ENCODE measurements around the gene LARGE2. TPM values are rescaled to one million over a fixed set of nuclear protein-coding genes. Genes with fewer than 3 reads are reported as not detected.

Gene LARGE2
- total RNA-seq, 4 donors from 2014 or later: not detected

DNA sequence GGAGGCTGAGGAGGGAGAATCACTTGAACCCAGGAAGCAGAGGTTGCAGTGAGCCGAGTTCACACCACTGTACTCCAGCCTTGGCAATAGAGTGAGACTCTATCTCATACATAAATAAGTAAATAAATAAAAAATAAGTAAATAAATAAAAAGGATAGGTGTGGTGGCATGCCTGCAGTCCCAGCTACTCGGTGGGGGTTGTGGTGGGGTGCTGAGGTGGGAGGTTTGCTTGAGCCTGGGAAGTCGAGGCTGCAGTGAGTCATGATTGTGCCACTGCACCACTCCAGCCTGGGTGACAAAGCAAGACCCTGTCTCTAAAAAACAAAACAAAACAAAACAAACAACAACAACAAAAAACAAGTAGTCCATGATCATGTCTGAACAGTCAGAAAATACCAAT, 3.1 kb downstream of the LARGE2 start:
- TF ChIP-seq, protein P1, sequence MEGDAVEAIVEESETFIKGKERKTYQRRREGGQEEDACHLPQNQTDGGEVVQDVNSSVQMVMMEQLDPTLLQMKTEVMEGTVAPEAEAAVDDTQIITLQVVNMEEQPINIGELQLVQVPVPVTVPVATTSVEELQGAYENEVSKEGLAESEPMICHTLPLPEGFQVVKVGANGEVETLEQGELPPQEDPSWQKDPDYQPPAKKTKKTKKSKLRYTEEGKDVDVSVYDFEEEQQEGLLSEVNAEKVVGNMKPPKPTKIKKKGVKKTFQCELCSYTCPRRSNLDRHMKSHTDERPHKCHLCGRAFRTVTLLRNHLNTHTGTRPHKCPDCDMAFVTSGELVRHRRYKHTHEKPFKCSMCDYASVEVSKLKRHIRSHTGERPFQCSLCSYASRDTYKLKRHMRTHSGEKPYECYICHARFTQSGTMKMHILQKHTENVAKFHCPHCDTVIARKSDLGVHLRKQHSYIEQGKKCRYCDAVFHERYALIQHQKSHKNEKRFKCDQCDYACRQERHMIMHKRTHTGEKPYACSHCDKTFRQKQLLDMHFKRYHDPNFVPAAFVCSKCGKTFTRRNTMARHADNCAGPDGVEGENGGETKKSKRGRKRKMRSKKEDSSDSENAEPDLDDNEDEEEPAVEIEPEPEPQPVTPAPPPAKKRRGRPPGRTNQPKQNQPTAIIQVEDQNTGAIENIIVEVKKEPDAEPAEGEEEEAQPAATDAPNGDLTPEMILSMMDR (IDR thresholded peaks at IDR 0.05; ENCODE audit: low read depth): no peak

DNA sequence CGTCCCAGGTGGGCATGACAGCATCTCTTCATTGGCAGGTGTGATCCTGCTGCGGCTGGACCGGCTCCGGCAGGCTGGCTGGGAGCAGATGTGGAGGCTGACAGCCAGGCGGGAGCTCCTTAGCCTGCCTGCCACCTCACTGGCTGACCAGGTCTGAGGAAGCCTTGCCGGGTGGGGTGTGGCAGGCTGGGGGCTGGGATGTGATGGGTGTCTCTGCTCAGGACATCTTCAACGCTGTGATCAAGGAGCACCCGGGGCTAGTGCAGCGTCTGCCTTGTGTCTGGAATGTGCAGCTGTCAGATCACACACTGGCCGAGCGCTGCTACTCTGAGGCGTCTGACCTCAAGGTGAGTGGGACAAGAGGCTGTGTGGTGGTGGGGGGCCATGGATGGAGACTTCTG, 3.5 kb downstream of the LARGE2 start:
- TF ChIP-seq, protein P1 (IDR thresholded peaks at IDR 0.05; ENCODE audit: low read depth): no peak

DNA sequence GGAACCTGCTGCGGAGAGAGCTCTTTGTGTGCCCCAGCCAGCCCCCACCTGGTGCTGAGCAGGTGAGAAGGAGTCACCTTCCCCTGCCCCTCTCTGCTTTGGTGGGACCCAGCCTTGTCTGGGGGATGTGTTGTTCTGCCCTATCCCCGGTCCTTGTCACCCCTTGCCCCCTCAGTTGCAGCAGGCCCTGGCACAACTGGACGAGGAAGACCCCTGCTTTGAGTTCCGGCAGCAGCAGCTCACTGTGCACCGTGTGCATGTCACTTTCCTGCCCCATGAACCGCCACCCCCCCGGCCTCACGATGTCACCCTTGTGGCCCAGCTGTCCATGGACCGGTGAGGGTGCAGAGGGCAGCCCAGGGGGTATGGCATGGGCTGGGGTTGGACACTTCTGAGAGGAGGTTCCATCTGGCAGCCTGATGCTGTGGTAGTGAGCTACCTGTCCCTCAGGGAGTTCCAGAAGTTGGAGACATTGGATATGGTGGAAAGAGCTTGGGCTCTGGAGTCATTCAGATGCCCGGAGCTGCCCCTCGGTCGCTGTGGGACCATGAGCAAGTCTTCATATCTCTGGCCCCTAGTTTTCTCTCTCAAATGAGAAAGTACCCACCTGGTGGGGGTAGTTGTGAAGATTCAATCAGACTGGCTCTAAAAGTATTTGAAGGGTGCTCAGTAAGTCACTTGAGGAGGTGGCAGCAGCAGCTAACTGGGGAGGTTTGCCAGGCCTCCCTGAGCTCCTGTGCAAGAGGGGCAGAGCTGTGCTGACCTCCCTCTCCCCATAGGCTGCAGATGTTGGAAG, 4.3 kb downstream of the LARGE2 start:
- TF ChIP-seq, protein P1 (IDR thresholded peaks at IDR 0.05; ENCODE audit: low read depth): no peak

DNA sequence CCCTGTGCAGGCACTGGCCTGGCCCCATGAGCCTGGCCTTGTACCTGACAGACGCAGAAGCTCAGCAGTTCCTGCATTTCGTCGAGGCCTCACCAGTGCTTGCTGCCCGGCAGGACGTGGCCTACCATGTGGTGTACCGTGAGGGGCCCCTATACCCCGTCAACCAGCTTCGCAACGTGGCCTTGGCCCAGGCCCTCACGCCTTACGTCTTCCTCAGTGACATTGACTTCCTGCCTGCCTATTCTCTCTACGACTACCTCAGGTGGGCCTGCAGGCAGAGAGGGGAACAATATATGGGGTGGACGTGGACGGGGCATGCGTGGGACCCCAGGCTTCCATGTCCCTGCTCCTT, 4.9 kb downstream of the LARGE2 start:
- TF ChIP-seq, protein P1 (IDR thresholded peaks at IDR 0.05; ENCODE audit: low read depth): no peak

DNA sequence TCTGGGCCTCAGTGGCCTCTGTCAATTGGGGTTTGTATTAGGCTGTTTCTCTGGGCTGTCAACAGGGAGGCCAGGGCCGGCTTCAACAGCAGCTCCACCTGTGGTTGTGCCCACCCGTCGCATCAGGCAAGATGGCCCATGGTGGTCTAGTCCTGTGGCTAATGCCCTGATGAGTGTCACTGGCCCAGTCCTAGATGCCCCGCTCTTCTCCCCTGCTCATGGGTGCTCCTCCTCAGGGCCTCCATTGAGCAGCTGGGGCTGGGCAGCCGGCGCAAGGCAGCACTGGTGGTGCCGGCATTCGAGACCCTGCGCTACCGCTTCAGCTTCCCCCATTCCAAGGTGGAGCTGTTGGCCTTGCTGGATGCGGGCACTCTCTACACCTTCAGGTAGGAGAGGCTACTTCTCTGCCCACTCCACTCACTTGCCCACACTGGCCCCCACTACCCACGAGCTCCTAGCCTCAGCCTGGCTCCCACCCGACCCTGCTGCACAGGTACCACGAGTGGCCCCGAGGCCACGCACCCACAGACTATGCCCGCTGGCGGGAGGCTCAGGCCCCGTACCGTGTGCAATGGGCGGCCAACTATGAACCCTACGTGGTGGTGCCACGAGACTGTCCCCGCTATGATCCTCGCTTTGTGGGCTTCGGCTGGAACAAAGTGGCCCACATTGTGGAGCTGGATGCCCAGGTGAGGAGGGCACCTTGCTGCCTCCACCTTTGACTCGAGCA, 5.4 kb downstream of the LARGE2 start:
- TF ChIP-seq, protein P1 (IDR thresholded peaks at IDR 0.05; ENCODE audit: low read depth): no peak

DNA sequence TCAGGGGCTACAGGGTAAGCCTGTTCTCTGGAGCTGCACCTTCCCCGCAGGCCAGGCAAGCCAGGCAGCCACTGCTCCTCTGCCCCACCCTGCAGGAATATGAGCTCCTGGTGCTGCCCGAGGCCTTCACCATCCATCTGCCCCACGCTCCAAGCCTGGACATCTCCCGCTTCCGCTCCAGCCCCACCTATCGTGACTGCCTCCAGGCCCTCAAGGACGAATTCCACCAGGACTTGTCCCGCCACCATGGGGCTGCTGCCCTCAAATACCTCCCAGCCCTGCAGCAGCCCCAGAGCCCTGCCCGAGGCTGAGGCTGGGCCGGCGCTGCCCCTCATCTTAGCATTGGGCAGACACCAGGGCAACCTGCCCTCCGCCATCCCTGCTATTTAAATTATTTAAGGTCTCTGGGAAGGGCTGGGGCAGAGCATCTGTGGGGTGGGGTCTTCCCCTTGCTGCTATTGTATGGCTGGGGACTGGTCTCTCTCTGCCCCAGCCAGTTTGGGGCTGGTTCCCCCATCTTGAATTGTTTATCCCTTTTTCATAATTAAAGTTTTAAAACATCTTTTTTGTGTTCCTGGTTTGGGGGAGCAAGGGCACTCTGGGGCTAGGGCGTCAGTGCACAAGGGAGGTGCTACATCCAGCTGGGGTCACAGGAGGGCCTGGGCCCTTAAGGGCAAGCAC, 6.2 kb downstream of the LARGE2 start:
- TF ChIP-seq, protein P1 (IDR thresholded peaks at IDR 0.05; ENCODE audit: low read depth): no peak

DNA sequence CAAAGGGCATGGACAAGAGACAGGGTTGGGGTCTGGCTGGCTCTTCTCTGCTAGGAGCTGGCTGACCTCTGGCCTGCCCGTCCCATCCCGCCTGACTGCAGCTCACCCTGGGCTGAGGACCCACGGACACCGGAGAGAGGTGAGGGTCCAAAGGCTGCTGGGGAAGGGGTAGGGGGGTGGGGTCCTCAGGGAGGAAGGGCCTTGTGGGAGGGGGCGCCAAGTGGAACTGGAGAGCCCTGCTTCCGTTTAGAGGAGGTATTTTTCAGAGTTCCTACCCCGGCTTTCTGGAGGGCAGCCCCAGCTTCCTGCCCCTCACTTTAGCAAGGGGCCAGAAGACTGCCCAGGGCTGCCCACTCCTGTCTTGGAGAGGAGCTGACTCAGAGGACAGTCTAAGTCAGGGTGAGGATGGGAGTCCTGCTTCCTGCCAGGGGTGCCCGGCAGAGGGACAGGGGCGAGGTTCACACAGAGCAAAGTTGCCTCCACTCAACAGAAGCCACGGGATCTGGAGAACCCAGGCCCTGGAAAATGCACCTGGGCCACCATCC, 7.1 kb downstream of the LARGE2 start:
- TF ChIP-seq, protein P1 (IDR thresholded peaks at IDR 0.05; ENCODE audit: low read depth): no peak

All from subcutaneous adipose tissue (tissue), 4 donors.